ENCODE data around the gene ZNF33A.
A peak's percentile ranks its signal among the peaks of the same experiment; 100 is the strongest.
"Not testable (repeated sequence)": the region's sequence is repeated elsewhere in the genome, so short reads cannot be mapped to it uniquely, and the experiment has no call there.

The ZNF33A gene

DNA sequence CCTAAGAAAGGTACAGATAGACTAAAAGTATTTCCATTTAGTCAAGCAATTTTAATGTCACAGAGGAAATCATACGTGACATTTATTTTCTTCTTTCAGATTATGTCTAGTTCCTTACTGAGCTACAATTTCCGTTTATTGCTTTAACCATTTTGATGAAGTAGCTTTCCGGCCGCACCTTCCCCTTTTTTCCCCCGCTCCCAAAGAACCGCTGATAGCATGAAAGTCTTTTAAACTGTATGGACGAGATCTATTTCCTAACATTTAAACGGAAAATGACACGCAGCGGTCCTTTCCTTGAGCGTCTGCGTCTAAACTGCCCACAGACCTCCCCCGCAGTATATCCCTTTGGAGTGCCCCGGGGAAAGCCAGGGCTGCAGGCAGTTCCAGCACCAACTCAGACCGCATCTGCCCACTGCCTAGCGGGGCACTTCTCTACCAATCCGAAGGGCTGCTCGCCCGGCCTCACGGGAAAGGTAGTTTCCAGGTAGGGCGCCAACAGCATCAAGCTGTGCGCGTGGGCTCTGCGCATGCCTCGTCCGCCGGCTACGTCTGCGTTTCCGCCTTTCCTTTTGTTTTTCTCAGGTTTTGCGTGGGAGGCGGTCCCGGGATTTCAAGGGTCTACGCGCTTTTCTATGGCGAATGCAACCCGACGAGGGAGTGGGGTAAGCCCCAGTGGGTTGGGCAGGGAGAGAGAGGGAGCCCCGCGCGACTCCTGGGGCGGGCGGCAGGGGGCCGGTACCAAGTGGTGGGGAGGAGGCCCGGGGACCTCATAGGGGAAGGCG is at the start of gene ZNF33A:
TSS of gene ZNF33A (plus strand) at position 557 of the 785 bp plus-strand sequence. CDS start 1,667 bp downstream, outside the sequence.
- peak; percentile 91 for DNase-seq

GRCh38 chr10:37965006-37965405 is 45.5 kb upstream of the ZNF33A start:
- no peak for DNase-seq

GRCh38 chr10:37972396-37972795 is 38.1 kb upstream of the ZNF33A start:
- DNase-seq = no peak

- no peak for DNase-seq
These were observed 35.0 kb upstream of the ZNF33A start for GRCh38 chr10:37975401-37975991.

DNA sequence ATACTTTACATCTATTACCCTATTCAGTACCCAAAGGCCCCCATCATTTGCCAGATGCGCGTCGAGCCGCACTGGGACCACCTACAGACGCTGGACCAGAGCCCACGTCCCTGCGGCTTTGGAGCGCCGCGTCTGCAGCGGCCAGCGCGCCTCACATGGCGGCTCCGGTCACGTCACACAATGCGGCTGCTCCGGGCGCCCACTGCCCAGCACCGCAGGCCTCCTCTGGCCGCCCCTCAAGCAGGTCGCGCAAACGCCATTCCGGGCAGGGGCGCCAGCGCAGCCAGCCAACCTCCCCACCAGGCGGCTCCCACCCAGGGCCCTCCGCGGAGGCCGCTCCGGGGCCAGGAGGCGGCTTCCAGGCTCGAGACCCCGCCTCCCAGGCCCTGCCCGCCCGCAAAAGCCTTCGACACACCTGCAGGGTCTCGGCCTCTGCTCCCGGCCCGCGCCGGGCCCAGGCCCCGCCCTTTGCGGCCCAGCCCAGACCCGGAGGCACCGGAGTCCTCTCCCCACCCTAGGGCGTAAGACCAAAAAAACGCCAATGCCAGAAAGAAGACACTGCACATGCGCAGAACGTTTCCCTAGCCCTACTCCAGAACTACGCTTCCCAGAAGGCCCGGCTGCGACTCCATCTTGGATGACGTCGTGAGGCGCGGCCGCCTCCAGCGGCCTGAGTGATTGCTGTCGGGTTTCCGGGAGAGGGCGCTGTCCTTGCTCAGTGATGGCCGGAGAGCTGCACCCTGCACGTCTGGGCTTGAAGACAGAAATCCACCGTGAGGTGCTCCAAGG is 34.2 kb upstream of the ZNF33A start, which contains the start of gene ZNF25:
TSS of gene ZNF25 (minus strand) at position 557 of the 789 bp plus-strand sequence. CDS start 4,925 bp downstream, outside the sequence.
- peak; percentile 96 for DNase-seq

DNA sequence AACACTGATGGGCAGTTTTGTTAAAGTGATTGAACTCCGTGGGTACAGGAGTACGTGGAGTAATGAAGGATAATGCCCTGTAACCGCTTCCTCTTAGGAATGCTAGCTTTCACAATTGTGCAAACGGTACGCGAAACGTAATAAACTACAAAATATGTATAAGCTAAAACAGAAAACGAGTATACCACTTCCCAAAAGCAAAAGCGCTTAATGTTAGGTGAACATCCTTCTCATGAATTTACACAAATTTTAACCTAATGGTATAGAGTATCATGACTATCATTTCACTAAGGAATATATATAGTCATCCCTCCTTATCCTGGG is 33.6 kb upstream of the ZNF33A start:
- DNase-seq = no peak

DNA sequence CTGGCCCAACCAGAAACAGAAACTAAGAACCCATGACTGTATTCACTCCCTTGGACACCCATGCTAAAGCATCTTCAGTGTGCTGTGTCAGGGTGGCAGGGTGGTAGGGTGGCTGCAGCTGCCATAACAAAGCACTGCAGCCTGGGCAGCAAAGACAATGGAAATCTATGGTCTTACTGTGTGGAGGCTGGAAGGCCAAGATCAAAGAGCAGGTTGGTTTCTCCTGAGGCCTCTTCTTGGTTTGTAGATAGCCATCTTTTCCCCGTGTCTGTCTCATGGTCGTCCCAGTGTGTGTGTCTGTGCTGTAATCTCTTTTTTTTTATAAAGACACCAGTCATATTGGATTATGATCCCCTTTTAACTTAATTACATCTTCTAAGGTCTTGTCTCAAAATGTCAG is 18.8 kb upstream of the ZNF33A start:
- no peak for DNase-seq

GRCh38 chr10:37992083-37992482 is 18.4 kb upstream of the ZNF33A start:
- DNase-seq = no peak

GRCh38 chr10:37998920-37999319 is 11.6 kb upstream of the ZNF33A start:
- not testable (repeated sequence) for DNase-seq

DNA sequence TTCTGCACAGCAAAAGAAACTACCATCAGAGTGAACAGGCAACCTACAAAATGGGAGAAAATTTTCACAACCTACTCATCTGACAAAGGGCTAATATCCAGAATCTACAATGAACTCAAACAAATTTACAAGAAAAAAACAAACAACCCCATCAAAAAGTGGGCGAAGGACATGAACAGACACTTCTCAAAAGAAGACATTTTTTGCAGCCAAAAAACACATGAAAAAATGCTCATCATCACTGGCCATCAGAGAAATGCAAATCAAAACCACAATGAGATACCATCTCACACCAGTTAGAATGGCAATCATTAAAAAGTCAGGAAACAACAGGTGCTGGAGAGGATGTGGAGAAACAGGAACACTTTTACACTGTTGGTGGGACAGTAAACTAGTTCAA is 10.0 kb upstream of the ZNF33A start:
- not testable (repeated sequence) for DNase-seq

DNA sequence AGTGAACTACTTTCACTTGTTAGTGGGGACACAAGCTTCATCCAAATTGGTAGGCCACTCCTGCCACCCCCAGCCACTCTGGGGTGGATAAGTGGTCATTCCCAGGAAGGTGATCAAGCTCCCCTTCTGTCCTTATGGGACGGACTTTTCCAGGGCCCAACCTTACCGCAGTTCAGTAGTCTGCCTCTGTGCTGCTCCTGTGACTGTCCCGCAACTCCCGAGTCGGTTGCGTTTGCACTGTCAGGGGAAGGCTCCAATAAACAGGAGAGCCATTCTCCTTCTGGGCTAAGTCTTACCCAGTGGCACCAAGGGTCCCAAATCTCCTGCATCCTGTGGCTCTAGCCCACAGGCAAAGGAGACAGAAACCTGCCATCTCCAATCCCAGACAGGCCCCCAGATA is 7.4 kb upstream of the ZNF33A start:
- DNase-seq = no peak

GRCh38 chr10:38003588-38003987 is 6.9 kb upstream of the ZNF33A start:
- no peak for DNase-seq

GRCh38 chr10:38007551-38007950 is 2.9 kb upstream of the ZNF33A start:
- no peak for DNase-seq

- no peak for DNase-seq
These were observed 2.5 kb upstream of the ZNF33A start for GRCh38 chr10:38007991-38008390.

DNA sequence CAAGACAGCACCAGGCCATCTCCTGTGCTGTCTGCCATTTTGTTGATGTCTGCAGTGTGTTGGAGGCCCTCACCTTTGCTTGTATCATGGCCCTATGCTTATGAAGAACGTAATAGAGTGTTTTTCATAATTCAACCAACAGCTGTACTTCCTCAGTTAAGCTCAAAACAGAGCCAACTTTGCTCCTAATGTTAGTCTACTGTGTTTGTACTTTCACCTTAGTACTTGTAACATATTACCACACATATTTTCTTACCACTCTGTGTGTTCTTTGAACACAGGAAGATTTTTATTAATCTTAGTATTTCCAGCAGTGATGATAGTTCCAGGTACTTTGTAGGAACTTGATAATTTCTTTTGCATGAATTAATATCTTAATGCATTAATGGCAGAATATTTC is 5.9 kb downstream of the ZNF33A start:
- no peak for DNase-seq

DNA sequence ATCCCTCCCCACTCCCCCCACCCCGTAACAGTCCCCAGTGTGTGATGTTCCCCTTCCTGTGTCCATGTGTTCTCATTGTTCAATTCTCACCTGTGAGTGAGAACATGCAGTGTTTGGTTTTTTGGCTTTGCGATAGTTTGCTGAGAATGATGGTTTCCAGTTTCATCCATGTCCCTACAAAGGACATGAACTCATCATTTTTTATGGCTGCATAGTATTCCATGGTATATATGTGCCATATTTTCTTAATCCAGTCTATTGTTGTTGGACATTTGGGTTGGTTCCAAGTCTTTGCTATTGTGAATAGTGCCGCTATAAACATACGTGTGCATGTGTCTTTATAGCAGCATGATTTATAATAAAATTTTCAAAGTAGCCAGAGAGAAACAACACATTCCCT is 8.6 kb downstream of the ZNF33A start:
- DNase-seq = not testable (repeated sequence)

- DNase-seq = no peak
These were observed 14.8 kb downstream of the ZNF33A start for GRCh38 chr10:38025283-38025682.

DNA sequence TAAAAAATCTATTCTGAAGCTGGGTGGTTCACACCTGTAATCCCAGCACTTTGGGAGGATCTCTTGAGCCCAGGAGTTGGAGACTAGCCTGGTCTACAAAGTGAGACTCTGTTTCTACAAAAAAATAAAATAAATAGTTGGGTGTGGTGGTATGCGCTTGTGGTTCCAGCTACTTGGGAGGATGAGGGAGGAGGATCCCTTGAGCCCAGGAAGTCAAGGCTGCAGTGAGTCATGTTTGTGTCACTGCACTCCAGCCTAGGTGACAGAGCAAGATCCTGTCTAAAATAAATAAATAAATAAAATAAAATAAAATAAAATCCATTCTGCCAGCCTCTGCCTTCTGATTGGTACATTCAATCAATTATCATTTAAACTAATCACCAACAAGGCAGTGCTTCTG is 17.5 kb downstream of the ZNF33A start:
- DNase-seq = no peak

GRCh38 chr10:38032886-38033285 is 22.4 kb downstream of the ZNF33A start:
- no peak for DNase-seq

GRCh38 chr10:38038107-38038931 is 27.8 kb downstream of the ZNF33A start:
- no peak for DNase-seq

GRCh38 chr10:38038932-38039245 is 28.4 kb downstream of the ZNF33A start:
- no peak for DNase-seq

DNA sequence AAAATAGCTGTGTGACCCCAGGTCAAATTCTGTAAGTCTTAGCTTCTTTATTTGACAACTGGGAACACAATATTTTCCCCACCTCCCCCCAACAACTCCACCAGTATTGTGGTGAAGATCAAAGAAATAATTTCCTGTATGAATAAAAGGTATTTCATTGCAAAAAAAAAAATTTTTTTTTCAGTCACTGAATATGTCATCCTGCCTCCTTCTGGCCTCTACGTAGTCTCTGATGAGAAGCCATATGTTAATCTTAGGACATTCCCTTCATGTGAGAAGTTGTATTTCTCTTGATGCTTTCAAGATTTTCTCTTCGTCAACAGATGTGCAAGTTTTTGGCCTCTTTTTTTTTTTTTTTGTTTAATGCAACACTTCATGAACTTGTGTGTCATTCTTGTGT is 33.0 kb downstream of the ZNF33A start:
- no peak for DNase-seq

GRCh38 chr10:38045129-38045528 is 34.7 kb downstream of the ZNF33A start:
- DNase-seq = no peak

Data from activated naive CD4-positive, alpha-beta T cell treated with anti-CD3 and anti-CD28 coated beads, Interleukin-2, amount 50 U/mL, for 16 hours (primary cell).